Colonic mucosa (tissue), 4 donors: ENCODE measurements around the gene PLN. TPM values are rescaled to one million over a fixed set of nuclear protein-coding genes. Genes with fewer than 3 reads are reported as not detected.

ENCODE experiments used
- DNase-seq: peaks from one replicate; pipeline ENCODE4 v3.0.0-alpha.2; 2020
- H3K27ac ChIP-seq: fragments of 200-600 bp; one replicate; pipeline ENCODE4 v1.8.0; 2021
- H3K27me3 ChIP-seq: fragments of 200-600 bp; one replicate; pipeline ENCODE4 v1.8.0; 2021
- H3K36me3 ChIP-seq: fragments of 200-600 bp; one replicate; pipeline ENCODE4 v1.8.0; 2021
- H3K4me1 ChIP-seq: fragments of 200-600 bp; one replicate; pipeline ENCODE4 v1.8.0; 2021; ENCODE audit warnings: mild to moderate bottlenecking
- H3K4me3 ChIP-seq: fragments of 200-600 bp; one replicate; pipeline ENCODE4 v1.8.0; 2021
- H3K9ac ChIP-seq, 2 donors: one replicate each; pipeline ENCODE4 v1.7.0; 2013; ENCODE audit warnings: control low read depth in 2 of 2, low read depth in 2 of 2, low read length in 2 of 2
- H3K9me3 ChIP-seq: fragments of 200-600 bp; one replicate; pipeline ENCODE4 v1.8.0; 2021
- intact Hi-C: fragments of 100-400 bp; cut with DNase I; formaldehyde crosslinking; loops from one replicate; pipeline ENCODE4 v1.14.1; 2022
- total RNA-seq, 2 donors: library from RNA; stranded (reverse); fragmentation: NEBNext Ultra II Directional in 1 of 2; extraction: Animal tissue kit (Norgen Biotek cat#: 25700) in 1 of 2; gene quantifications; one replicate each; pipeline ENCODE4 v1.2.1, GENCODE V29; 2021
- TF ChIP-seq, protein P1 (sequence below): fragments of 200-600 bp; IDR thresholded peaks from one replicate; pipeline ENCODE4 v1.8.0; 2022; ENCODE audit warnings: antibody characterized with exemption, mild to moderate bottlenecking
- donor health status: healthy.
- donor health status: DM: no; HTN: no; CAD: no.
- donor health status: DM: no; HTN: no; CAD: no.

The PLN gene
- total RNA-seq, 2 donors from 2014 or later = 1.3 to 24.1 TPM

GRCh38 chr6:118504611-118505010 lies 43.5 kb upstream of the PLN start:
- intact Hi-C loops = no loop called here
- DNase-seq = no peak
- no peaks in the 10 kb centered on the region for H3K36me3 ChIP-seq
- no peaks in the 10 kb centered on the region for H3K9me3 ChIP-seq
- no peak overlapping the region for H3K4me3 ChIP-seq
- H3K27ac ChIP-seq = no peak overlapping the region
- H3K9ac ChIP-seq = no peak overlapping the region
- no peaks in the 10 kb centered on the region for H3K4me1 ChIP-seq
- TF ChIP-seq, protein P1, sequence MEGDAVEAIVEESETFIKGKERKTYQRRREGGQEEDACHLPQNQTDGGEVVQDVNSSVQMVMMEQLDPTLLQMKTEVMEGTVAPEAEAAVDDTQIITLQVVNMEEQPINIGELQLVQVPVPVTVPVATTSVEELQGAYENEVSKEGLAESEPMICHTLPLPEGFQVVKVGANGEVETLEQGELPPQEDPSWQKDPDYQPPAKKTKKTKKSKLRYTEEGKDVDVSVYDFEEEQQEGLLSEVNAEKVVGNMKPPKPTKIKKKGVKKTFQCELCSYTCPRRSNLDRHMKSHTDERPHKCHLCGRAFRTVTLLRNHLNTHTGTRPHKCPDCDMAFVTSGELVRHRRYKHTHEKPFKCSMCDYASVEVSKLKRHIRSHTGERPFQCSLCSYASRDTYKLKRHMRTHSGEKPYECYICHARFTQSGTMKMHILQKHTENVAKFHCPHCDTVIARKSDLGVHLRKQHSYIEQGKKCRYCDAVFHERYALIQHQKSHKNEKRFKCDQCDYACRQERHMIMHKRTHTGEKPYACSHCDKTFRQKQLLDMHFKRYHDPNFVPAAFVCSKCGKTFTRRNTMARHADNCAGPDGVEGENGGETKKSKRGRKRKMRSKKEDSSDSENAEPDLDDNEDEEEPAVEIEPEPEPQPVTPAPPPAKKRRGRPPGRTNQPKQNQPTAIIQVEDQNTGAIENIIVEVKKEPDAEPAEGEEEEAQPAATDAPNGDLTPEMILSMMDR = no peak
- no peaks in the 10 kb centered on the region for H3K27me3 ChIP-seq

GRCh38 chr6:118505656-118506055 lies 42.4 kb upstream of the PLN start:
- intact Hi-C loops = no loop called here
- H3K27ac ChIP-seq = no peak overlapping the region
- no peak for DNase-seq

GRCh38 chr6:118506071-118506638 lies 41.9 kb upstream of the PLN start:
- Histone ChIP-seq H3K4me3 (no peak overlapping the region), H3K27ac (no peak overlapping the region), H3K36me3 (no peaks in the 10 kb centered on the region), H3K4me1 (no peaks in the 10 kb centered on the region), H3K9ac (no peak overlapping the region), H3K9me3 (no peaks in the 10 kb centered on the region), H3K27me3 (no peaks in the 10 kb centered on the region)
- DNase-seq = no peak
- TF ChIP-seq, protein P1 = no peak
- intact Hi-C loops = no loop called here

More at GRCh38 chr6:118505656-118506055, 42.4 kb upstream of the PLN start:
- H3K4me1 ChIP-seq = no peaks in the 10 kb centered on the region
- H3K9ac ChIP-seq = no peak overlapping the region
- H3K27me3 ChIP-seq = no peaks in the 10 kb centered on the region
- H3K36me3 ChIP-seq = no peaks in the 10 kb centered on the region
- no peak overlapping the region for H3K4me3 ChIP-seq
- H3K9me3 ChIP-seq = no peaks in the 10 kb centered on the region
- TF ChIP-seq, protein P1 = no peak

- Histone ChIP-seq H3K27ac (no peak overlapping the region), H3K27me3 (no peaks in the 10 kb centered on the region), H3K9ac (no peak overlapping the region), H3K9me3 (no peaks in the 10 kb centered on the region), H3K4me1 (no peaks in the 10 kb centered on the region), H3K36me3 (no peaks in the 10 kb centered on the region), H3K4me3 (no peak overlapping the region)
- no peak for DNase-seq
- TF ChIP-seq, protein P1 = no peak
- intact Hi-C loops = no loop called here
Measured at GRCh38 chr6:118507636-118508035, 40.5 kb upstream of the PLN start.

DNA sequence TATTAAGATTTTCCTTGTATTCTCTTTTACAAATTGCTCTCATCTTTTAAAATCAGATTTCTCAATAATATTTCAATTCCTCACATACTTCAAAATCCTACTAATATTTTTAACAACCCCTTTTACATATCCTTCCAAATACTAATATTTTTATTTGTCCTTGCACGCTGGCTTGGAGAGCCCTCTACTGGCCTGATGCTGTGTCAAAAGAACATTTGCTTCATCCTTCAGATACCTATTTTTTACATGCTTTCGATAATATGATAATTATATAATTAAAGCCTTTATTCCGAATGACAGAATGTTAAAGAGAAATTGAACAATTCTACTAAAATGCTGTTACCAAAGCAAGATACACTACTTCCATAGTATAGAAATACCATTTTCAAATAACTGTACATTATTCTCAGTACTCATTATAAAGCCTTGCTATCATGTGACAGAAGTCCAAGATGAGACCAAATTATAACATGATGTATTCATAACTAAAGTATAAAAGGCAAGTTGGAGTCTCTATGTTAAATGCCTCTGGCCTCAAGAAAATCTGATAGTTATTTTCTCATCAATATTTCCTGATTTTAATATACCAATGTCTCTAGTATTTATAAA lies 39.0 kb upstream of the PLN start:
- H3K36me3 ChIP-seq = no peaks in the 10 kb centered on the region
- intact Hi-C loops = no loop called here
- H3K4me1 ChIP-seq = no peaks in the 10 kb centered on the region

More for the DNA sequence above, 39.0 kb upstream of the PLN start:
- Histone ChIP-seq H3K9me3 (no peaks in the 10 kb centered on the region), H3K9ac (no peak overlapping the region), H3K27ac (no peak overlapping the region), H3K27me3 (no peaks in the 10 kb centered on the region), H3K4me3 (no peak overlapping the region)
- TF ChIP-seq, protein P1 = no peak
- no peak for DNase-seq
